ENCODE measurements around the gene MYO16.

DNA sequence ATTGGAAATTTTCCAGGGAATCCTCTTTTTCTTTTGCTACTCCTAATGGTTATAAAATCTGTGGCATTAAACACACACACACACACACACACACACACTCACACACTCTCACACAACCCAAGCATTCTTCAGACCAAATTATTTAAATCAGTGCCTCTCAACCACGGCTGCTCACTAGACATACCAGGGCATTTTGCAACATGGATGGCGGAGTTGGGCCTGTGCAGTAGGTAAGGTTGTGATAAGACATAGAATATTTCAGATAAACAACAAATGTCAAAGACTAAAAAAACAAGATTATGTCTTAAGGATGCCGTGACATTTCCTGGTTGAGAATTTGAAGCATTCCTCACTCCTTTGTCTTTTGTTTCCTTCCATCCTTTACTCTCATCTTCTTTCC lies 443.1 kb downstream of the MYO16 start:
- no peak for TF ChIP-seq CTCF (conservative IDR thresholded peaks at IDR 0.05)
- TF ChIP-seq ZFX (IDR thresholded peaks at IDR 0.05), result no peak

Measured in C4-2B (cell line).